ENCODE results near the gene NSD2. TPM values are rescaled to one million over a fixed set of nuclear protein-coding genes. Genes with fewer than 3 reads are reported as not detected.
"Not testable (repeated sequence)": the region's sequence is repeated elsewhere in the genome, so short reads cannot be mapped to it uniquely, and the experiment has no call there.

Gene NSD2
- total RNA-seq, 1 donor from 2014 or later: 85.6 TPM

- TF ChIP-seq, protein P1, sequence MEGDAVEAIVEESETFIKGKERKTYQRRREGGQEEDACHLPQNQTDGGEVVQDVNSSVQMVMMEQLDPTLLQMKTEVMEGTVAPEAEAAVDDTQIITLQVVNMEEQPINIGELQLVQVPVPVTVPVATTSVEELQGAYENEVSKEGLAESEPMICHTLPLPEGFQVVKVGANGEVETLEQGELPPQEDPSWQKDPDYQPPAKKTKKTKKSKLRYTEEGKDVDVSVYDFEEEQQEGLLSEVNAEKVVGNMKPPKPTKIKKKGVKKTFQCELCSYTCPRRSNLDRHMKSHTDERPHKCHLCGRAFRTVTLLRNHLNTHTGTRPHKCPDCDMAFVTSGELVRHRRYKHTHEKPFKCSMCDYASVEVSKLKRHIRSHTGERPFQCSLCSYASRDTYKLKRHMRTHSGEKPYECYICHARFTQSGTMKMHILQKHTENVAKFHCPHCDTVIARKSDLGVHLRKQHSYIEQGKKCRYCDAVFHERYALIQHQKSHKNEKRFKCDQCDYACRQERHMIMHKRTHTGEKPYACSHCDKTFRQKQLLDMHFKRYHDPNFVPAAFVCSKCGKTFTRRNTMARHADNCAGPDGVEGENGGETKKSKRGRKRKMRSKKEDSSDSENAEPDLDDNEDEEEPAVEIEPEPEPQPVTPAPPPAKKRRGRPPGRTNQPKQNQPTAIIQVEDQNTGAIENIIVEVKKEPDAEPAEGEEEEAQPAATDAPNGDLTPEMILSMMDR (conservative IDR thresholded peaks at IDR 0.05; ENCODE audit: low read depth, low read length): no peak
- H3K4me3 ChIP-seq (ENCODE audit: low read depth, low read length): no peak overlapping the region
- DNase-seq (ENCODE audit: low read depth): no peak
Observed at GRCh38 chr4:1997712-1998111, 126.5 kb downstream of the NSD2 start.

- DNase-seq (ENCODE audit: low read depth): peak; percentile 71
- peak overlapping the region; percentile 14 for H3K4me3 ChIP-seq (ENCODE audit: low read depth, low read length)
- TF ChIP-seq, protein P1 (conservative IDR thresholded peaks at IDR 0.05; ENCODE audit: low read depth, low read length): no peak
Observed at GRCh38 chr4:1998296-1998695, 127.1 kb downstream of the NSD2 start.

DNA sequence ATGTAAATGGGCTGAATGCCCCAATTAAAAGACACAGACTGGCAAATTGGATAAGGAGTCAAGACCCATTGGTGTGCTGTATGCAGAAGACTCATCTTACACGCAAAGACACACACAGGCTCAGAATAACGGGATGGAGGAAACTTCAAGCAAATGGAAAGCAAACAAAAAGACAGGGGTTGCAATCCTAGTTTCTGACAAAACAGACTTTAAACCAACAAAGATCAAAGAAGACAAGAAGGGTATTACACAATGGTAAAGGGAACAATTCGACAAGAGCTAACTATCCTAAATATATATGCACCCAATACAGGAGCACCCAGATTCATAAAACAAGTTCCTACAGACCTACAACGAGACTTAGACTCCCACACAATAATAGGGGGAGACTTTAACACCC, 128.1 kb downstream of the NSD2 start:
- DNase-seq (ENCODE audit: low read depth); H3K4me3 ChIP-seq (ENCODE audit: low read depth, low read length): not testable (repeated sequence)

GRCh38 chr4:2003361-2003760, 132.2 kb downstream of the NSD2 start:
- not testable (repeated sequence) for H3K4me3 ChIP-seq (ENCODE audit: low read depth, low read length); DNase-seq (ENCODE audit: low read depth)

- H3K4me3 ChIP-seq (ENCODE audit: low read depth, low read length): no peak overlapping the region
- no peak for DNase-seq (ENCODE audit: low read depth)
- TF ChIP-seq, protein P1 (conservative IDR thresholded peaks at IDR 0.05; ENCODE audit: low read depth, low read length): no peak
Observed at GRCh38 chr4:2006367-2006766, 135.2 kb downstream of the NSD2 start.

DNA sequence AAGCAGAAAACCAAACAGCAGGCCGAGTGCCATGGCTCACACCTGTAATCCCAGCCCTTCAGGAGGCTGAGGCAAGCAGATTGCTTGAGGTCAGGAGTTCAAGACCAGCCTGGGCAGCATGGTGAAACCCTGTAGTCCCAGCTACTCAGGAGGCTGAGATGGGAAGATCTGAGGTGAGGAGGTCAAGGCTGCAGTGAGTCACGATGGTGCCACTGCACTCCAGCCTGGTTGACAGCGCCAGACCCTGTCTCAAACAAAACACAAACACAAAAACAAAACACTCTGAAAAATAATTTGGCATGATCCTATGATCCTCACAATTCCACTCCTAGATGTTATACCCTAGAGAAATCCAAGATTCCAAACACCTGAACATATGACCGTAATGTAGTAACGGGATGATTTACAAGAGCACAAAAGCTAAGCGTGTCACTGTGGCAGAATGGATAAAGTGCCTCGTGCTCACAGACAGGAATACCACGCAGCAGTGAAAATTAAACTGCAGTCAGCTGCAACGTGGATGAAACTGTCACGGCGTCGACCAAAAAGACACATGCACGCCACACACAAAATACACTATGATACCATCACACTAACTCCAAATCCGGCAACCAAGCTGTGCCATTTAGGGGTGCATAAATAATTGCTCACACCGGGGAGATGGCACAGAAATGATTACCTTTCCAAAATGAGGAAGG, 135.9 kb downstream of the NSD2 start:
- TF ChIP-seq, protein P1 (conservative IDR thresholded peaks at IDR 0.05; ENCODE audit: low read depth, low read length): no peak
- H3K4me3 ChIP-seq (ENCODE audit: low read depth, low read length): peak overlapping the region; percentile 86
- no peak for DNase-seq (ENCODE audit: low read depth)

DNA sequence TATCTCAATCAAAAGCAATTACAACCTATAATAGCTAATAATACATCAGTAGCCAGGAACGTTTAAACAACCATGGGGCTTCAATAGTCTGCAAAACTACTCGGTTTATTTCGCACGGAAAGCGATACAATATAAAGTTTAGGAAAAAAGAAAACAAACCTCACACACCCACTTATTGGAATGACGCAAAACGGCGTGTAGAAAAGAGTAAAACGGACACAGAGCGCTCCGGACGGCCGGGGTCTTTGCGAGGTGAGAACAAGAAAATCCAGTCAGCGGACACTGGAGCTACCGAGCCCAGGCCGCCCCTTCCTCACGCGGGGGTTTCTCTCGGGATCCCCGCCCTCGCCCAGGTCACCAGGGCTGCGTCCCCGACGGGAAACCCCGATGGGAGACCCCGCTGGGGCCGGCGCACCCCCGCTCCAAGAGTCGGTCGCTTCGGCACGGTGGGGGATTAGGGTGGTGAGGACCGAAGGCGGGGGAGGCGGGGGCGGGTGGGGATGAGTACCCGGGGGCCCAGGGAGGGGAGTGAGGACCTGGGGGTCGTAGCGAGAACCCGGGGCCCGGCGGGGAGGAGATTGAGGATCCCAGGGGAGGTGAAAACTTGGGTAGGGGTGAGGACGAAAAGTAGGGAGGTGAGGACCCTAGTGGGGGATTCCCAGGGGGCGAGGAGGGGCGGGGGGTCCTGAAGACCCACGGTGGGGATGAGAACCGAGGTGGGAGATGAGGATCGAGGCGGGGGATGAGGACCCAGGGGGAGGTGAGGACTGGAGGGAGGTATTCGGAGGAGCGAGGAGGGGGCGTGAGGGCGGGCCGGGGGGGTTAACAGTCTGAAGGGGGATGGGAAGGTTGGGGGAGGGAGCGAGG, 136.8 kb downstream of the NSD2 start:
- H3K4me3 ChIP-seq (ENCODE audit: low read depth, low read length): peak overlapping the region; percentile 86
- no peak for DNase-seq (ENCODE audit: low read depth)
- TF ChIP-seq, protein P1 (conservative IDR thresholded peaks at IDR 0.05; ENCODE audit: low read depth, low read length): no peak

- H3K4me3 ChIP-seq (ENCODE audit: low read depth, low read length): peak overlapping the region; percentile 86
- no peak for DNase-seq (ENCODE audit: low read depth)
- TF ChIP-seq, protein P1 (conservative IDR thresholded peaks at IDR 0.05; ENCODE audit: low read depth, low read length): no peak
Observed at GRCh38 chr4:2008671-2008920, 137.4 kb downstream of the NSD2 start.

Data from epithelial cell of proximal tubule (primary cell).